ENCODE data around the gene ITPR1.
A peak's percentile ranks its signal among the peaks of the same experiment; 100 is the strongest.

The ITPR1 gene

GRCh38 chr3:4808637-4809036 lies 315.5 kb downstream of the ITPR1 start:
- TF ChIP-seq CTCF (IDR thresholded peaks at IDR 0.05; ENCODE audit: low read depth, low read length) = no peak
- H3K4me3 ChIP-seq (replicated peaks in 1 of 2; ENCODE audit: low read depth in 2 of 2, low read length in 2 of 2) = no peak overlapping the region
- no peak for DNase-seq (ENCODE audit: low read depth in 2 of 2)

- TF ChIP-seq CTCF (IDR thresholded peaks at IDR 0.05; ENCODE audit: low read depth, low read length) = no peak
- no peak for DNase-seq (ENCODE audit: low read depth in 2 of 2)
- no peak overlapping the region for H3K4me3 ChIP-seq (replicated peaks in 1 of 2; ENCODE audit: low read depth in 2 of 2, low read length in 2 of 2)
Observed at GRCh38 chr3:4809922-4810321, 316.8 kb downstream of the ITPR1 start.

GRCh38 chr3:4812591-4812990 lies 319.4 kb downstream of the ITPR1 start:
- no peak for TF ChIP-seq CTCF (IDR thresholded peaks at IDR 0.05; ENCODE audit: low read depth, low read length)
- DNase-seq (ENCODE audit: low read depth in 2 of 2) = no peak
- H3K4me3 ChIP-seq (replicated peaks in 1 of 2; ENCODE audit: low read depth in 2 of 2, low read length in 2 of 2) = no peak overlapping the region

- DNase-seq (ENCODE audit: low read depth in 2 of 2) = peak in 1 of 2 donors; percentile 47
- no peak for TF ChIP-seq CTCF (IDR thresholded peaks at IDR 0.05; ENCODE audit: low read depth, low read length)
- H3K4me3 ChIP-seq (replicated peaks in 1 of 2; ENCODE audit: low read depth in 2 of 2, low read length in 2 of 2) = no peak overlapping the region
Observed at GRCh38 chr3:4813909-4814304, 320.8 kb downstream of the ITPR1 start.

GRCh38 chr3:4814305-4814903 lies 321.3 kb downstream of the ITPR1 start:
- no peak for TF ChIP-seq CTCF (IDR thresholded peaks at IDR 0.05; ENCODE audit: low read depth, low read length)
- peak in 1 of 2 donors; percentile 78 for DNase-seq (ENCODE audit: low read depth in 2 of 2)

GRCh38 chr3:4814904-4815574 lies 321.9 kb downstream of the ITPR1 start:
- no peak for TF ChIP-seq CTCF (IDR thresholded peaks at IDR 0.05; ENCODE audit: low read depth, low read length)
- DNase-seq (ENCODE audit: low read depth in 2 of 2) = no peak
- no peak overlapping the region for H3K4me3 ChIP-seq (replicated peaks in 1 of 2; ENCODE audit: low read depth in 2 of 2, low read length in 2 of 2)

More at GRCh38 chr3:4814305-4814903, 321.3 kb downstream of the ITPR1 start:
- H3K4me3 ChIP-seq (replicated peaks in 1 of 2; ENCODE audit: low read depth in 2 of 2, low read length in 2 of 2) = no peak overlapping the region

All from cardiac fibroblast (primary cell).